ENCODE measurements around the gene STAG1. TPM values are rescaled to one million over a fixed set of nuclear protein-coding genes. Genes with fewer than 3 reads are reported as not detected.
A peak's percentile ranks its signal among the peaks of the same experiment; 100 is the strongest.
"Not testable (repeated sequence)": the region's sequence is repeated elsewhere in the genome, so short reads cannot be mapped to it uniquely, and the experiment has no call there.

Gene STAG1
- total RNA-seq, 2 donors from 2014 or later = 25.3 to 27.9 TPM

GRCh38 chr3:136624894-136625815, 127.0 kb downstream of the STAG1 start:
- intact Hi-C loops (cut with DNase I) = no loop called here
- ATAC-seq = peak in 1 of 2 donors; percentile 19
- DNase-seq = no peak

- no peak for DNase-seq
- no peak for ATAC-seq
- intact Hi-C loops (cut with DNase I) = no loop called here
Observed at GRCh38 chr3:136624371-136624770, 127.8 kb downstream of the STAG1 start.

DNA sequence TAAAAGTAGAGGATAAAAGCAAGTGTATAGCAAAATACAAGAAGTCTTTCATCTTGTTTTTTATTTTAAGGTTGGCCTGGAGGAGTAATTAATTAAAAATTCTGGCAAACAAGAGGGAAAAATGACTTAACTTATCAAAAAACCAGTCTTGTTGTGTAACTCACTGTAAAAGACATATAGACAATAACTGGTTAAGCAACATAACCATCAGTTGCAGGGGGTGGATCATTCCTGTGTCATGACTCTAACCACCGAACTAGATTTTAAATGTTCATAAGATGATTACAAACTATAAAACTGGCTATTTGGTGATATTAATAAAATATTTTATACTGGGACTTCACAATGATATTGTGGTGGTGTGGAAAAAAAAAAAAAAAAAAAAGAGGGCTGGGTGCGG, 130.6 kb downstream of the STAG1 start:
- DNase-seq (no peak), ATAC-seq (no peak)
- intact Hi-C loops (cut with DNase I) = no loop called here

DNA sequence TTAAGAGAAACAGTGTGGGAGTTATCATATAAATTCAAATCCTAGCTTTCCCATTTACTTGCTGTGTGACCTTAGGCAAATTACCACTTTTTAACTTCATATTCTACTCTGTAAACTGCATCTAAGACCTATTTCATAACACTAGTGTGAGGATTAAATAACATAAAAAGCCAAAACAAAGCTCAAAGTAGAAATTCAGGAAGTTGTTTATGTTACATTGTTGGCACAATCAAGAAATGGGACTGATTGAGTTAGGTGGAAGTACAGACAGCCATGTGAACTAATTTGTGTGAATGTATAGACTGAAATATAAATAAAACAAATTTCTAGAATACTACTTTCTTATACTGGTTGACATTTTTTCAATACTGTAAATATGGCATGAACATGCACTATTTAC, 131.7 kb downstream of the STAG1 start:
- DNase-seq = no peak

DNA sequence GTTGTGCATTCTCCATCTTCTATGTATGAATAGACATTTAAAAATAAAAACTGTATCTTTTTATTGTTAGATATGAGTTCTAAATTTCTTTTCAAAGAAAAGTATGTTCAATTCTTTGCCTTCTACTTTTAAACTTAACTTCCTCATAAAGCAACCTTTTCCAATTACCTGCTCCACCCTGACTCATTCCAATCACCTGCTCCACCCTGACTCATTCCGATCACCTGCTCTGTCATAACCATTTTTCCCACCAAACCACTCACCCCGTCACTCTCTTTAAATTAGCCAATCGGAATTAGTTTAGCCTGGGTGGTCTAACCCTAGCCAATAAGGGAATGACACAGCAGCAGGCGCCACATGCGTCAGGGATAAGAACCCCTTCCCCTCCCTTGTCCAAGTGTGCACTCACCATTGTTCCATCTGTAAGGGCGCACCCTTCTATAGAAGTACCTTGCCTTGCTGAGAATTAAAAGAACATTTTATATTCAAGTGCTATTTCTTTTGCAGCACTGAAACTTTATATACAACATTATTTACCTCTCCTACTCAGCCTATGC, 134.1 kb downstream of the STAG1 start:
- intact Hi-C loops (cut with DNase I); DNase-seq; ATAC-seq: not testable (repeated sequence)

More for the DNA sequence above, 131.7 kb downstream of the STAG1 start:
- no peak for ATAC-seq
- intact Hi-C loops (cut with DNase I) = no loop called here

GRCh38 chr3:136617198-136617597, 135.0 kb downstream of the STAG1 start:
- no peak for DNase-seq
- intact Hi-C loops (cut with DNase I) = no loop called here
- no peak for ATAC-seq

GRCh38 chr3:136612512-136612911, 139.7 kb downstream of the STAG1 start:
- ATAC-seq = no peak
- DNase-seq = no peak
- intact Hi-C loops (cut with DNase I) = no loop called here

- no peak for DNase-seq
- no peak for ATAC-seq
- intact Hi-C loops (cut with DNase I) = no loop called here
Observed at GRCh38 chr3:136606990-136607389, 145.2 kb downstream of the STAG1 start.

DNA sequence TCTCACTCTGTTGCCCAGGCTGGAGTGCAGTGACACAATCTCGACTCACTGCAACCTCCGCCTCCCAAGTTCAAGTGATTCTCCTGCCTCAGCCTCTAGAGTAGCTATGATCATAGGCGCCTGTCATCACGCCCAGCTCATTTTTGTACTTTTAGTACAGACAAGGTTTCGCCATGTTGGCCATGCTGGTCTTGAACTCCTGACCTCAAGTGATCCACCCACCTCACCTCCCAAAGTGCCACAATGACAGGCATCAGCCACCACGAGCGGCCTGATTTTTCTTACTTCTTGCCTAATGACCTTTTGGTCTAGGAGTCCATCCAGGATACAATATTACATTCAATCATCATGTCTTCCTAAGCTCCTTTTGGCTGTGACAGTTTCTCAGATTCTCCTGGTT, 146.0 kb downstream of the STAG1 start:
- DNase-seq; ATAC-seq; intact Hi-C loops (cut with DNase I): not testable (repeated sequence)

DNA sequence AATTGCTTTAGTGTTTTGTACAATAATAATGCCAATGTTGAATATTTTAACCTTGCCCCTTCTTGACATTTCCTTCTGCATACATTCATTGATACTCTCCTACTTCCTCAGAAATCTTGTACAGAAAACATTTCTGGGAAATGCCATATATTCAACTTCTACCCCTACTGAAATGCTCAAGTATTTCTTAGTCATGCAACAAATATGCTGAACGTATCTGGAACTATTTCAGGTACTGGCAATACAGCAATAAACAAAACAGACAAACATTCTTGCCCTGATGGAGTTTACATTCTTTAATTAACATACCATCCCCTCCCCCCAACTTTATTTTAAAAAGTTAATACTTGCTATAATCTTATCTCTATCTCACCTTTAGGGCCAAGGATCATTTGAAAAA, 147.2 kb downstream of the STAG1 start:
- DNase-seq (no peak), ATAC-seq (no peak)
- intact Hi-C loops (cut with DNase I) = no loop called here

DNA sequence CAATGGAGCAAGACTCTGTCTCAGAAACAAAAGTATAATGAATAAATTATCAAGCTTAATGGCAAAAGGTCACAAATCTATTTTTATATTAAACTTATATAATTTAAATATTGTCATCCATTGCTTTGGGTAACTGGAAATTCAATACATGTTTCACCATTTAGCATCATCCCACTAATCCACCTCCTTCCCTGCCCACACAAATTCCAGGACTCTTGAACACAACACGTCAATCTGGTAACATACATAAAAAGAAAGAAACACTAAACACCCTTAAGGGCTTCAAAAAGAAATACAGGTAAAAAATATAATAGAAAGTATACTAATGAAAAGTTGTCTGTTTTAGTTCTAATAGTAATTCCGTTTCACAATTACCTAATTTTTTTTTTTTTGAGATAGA, 149.4 kb downstream of the STAG1 start:
- intact Hi-C loops (cut with DNase I) = no loop called here
- ATAC-seq = no peak

GRCh38 chr3:136595913-136596697, 156.1 kb downstream of the STAG1 start:
- ATAC-seq = no peak
- intact Hi-C loops (cut with DNase I) = no loop called here
- no peak for DNase-seq

More for the DNA sequence above, 149.4 kb downstream of the STAG1 start:
- DNase-seq = no peak

GRCh38 chr3:136586580-136586979, 165.6 kb downstream of the STAG1 start:
- no peak for ATAC-seq
- intact Hi-C loops (cut with DNase I) = no loop called here
- no peak for DNase-seq

DNA sequence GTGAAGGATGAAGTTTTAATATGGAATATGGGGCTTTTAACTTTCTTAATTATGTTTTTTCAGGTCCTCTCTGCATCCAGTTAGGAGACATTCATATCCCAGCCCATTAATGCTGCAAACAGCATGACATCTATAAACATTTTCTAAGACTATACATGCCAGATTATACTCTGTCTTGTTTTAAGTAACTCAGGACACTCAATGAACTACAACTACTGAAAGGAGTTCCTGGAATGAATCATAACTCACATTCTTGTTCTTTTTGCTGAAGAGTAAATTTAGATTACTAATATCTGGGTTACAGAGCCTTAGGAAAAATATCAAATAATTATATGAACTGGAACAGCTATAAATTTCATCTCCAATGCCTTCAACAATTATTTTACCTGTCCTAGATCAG, 167.4 kb downstream of the STAG1 start:
- intact Hi-C loops (cut with DNase I) = no loop called here
- no peak for ATAC-seq
- DNase-seq = no peak

DNA sequence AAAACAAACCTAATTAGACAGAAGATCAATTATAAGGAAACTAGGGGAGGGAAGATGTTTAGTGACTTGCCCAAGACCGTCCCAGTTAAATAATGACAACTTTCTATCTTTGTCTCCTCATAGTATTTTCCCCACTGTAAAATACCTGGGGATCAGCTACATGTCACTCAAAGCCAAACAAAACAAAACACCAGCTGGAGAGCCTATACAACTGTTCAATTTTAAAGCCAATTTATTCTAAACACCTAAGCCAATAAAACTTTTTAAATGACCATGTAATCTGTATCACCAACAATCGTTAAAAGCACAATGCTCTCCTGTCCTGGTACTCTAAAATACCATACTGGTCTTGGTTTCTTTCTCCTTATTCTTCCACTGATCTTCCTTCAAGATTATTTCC, 168.4 kb downstream of the STAG1 start:
- DNase-seq (no peak), ATAC-seq (no peak)
- intact Hi-C loops (cut with DNase I) = no loop called here

GRCh38 chr3:136577791-136578190, 174.4 kb downstream of the STAG1 start:
- intact Hi-C loops (cut with DNase I) = no loop called here
- ATAC-seq (no peak), DNase-seq (no peak)

DNA sequence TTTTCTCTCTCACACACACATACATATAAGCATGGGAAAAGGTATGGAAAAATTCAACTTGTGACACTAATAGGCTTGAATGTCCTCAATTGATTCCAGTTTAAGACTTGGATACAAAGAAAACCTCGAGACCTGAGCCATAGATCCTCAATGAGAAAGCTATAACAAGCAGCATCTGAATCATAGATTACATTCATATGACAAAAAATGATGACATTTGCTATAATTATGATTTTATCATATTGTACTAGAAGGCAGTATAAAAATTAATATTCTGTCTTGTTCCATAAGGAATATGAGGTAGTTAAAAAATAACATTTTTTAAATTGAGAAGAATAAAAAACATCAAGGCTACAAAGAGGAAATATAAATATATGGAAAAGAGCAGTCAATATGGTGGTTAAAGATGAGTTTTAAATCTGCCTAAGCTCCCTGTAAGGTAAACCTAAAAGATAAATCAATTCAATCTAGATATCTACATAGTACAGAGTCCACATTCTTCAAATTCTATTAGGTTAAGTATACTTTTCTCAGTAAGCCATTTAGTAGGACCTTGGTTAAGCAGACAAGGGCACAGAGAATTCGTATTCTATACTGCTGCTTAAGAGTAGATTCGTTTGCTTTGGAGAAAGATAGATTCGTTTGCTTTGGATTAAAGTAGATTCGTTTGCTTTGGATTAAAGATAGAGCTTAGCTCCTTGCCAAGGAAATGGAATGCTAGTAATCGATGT, 175.7 kb downstream of the STAG1 start:
- DNase-seq (no peak), ATAC-seq (no peak)
- intact Hi-C loops (cut with DNase I) = no loop called here

- ATAC-seq (no peak), DNase-seq (no peak)
- intact Hi-C loops (cut with DNase I) = no loop called here
Observed at GRCh38 chr3:136567599-136568188, 184.5 kb downstream of the STAG1 start.

- intact Hi-C loops (cut with DNase I); ATAC-seq; DNase-seq: not testable (repeated sequence)
Observed at GRCh38 chr3:136564962-136565361, 187.2 kb downstream of the STAG1 start.

All from left cardiac atrium (tissue), 4 donors.